B cell (primary cell): ENCODE measurements around the gene CAP1.

Experiments
- CTCF ChIP-seq: fragments of 200-600 bp; IDR thresholded peaks from one replicate; pipeline ENCODE4 v1.8.0; 2022; ENCODE audit warnings: antibody characterized with exemption, mild to moderate bottlenecking
- EZH2 ChIP-seq: IDR thresholded peaks from 2 replicates; pipeline ENCODE4 v1.6.1; 2012; ENCODE audit warnings: borderline replicate concordance, low read depth, mild to moderate bottlenecking, moderate library complexity, low read length; ENCODE audit not compliant: insufficient read depth, poor library complexity, severe bottlenecking

DNA sequence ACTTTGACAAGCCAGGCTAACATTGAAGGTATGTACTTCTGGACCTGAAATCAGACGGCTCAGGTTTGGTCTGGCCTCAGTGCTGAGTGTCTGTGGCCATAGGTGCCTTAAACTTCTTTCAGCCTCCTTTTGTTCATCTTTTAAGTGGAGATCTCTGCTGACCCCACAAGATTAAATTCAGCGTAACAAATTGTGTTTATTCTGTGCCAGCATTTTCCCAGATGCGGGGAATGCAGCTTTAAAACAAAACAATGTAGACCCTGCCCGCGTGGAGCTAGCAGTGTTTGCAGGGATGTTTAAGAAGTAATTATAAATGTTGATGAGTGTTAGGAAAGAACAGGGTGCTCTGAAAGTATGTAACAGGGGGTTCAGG is 923 bp downstream of the CAP1 start:
- TF ChIP-seq CTCF = no peak
- no peak for TF ChIP-seq EZH2
